Keratinocyte (primary cell): ENCODE measurements around the gene MAP4K2. TPM values are rescaled to one million over a fixed set of nuclear protein-coding genes. Genes with fewer than 3 reads are reported as not detected.

Experiments used
- DNase-seq: peaks from one replicate; pipeline ENCODE4 v3.0.0-alpha.2; 2011; ENCODE audit warnings: low read depth, missing footprints, low spot score
- FAIRE-seq: peaks from 2 replicates; lab custom pipeline; 2011; peaks lifted over from hg19 to GRCh38; lab: Jason Lieb, UNC
- H2AFZ ChIP-seq: 2 replicates; pipeline ENCODE4 v1.6.0; 2012; ENCODE audit warnings: low read length, control low read depth, inconsistent platforms; ENCODE audit not compliant: control insufficient read depth
- H3K27ac ChIP-seq: 2 replicates; pipeline ENCODE4 v1.5.1; 2011; ENCODE audit warnings: low read length; ENCODE audit not compliant: control insufficient read depth, insufficient read depth
- H3K27me3 ChIP-seq: 3 replicates; pipeline ENCODE4 v1.6.0; 2011; ENCODE audit warnings: low read length; ENCODE audit not compliant: control insufficient read depth, insufficient read depth; ENCODE audit errors: extremely low read depth
- H3K36me3 ChIP-seq, 2 experiments: 2 replicates in 1 of 2; 3 replicates in 1 of 2; pipeline ENCODE4 v1.5.1; 2011; ENCODE audit warnings: low read length in 2 of 2, mild to moderate bottlenecking in 1 of 2; ENCODE audit not compliant: control insufficient read depth in 2 of 2, insufficient read depth in 2 of 2; ENCODE audit errors: extremely low read depth in 1 of 2
- H3K4me1 ChIP-seq: 3 replicates; pipeline ENCODE4 v1.5.1; 2011; ENCODE audit warnings: low read length; ENCODE audit not compliant: control insufficient read depth, insufficient read depth; ENCODE audit errors: extremely low read depth
- H3K4me2 ChIP-seq: 3 replicates; pipeline ENCODE4 v1.6.0; 2011; ENCODE audit warnings: low read depth, low read length; ENCODE audit not compliant: control insufficient read depth, insufficient read depth; ENCODE audit errors: extremely low read depth
- H3K4me3 ChIP-seq, 3 experiments: fragments of 200-600 bp in 1 of 3; sonication (generic) in 1 of 3; 2 replicates in 2 of 3; 3 replicates in 1 of 3; pipeline ENCODE4 v1.5.1; 2011 to 2016; ENCODE audit warnings: low read length in 3 of 3, mild to moderate bottlenecking in 3 of 3, control low read depth in 2 of 3, inconsistent platforms in 1 of 3, low read depth in 1 of 3, mixed read lengths in 1 of 3, mixed run types in 1 of 3, moderate library complexity in 1 of 3; ENCODE audit not compliant: control insufficient read depth in 2 of 3, insufficient read depth in 2 of 3; ENCODE audit errors: extremely low read depth in 1 of 3
- H3K79me2 ChIP-seq: 2 replicates; pipeline ENCODE4 v1.6.0; 2012; ENCODE audit warnings: low read length; ENCODE audit not compliant: control insufficient read depth, insufficient read depth
- H3K9ac ChIP-seq: 3 replicates; pipeline ENCODE4 v1.6.0; 2011; ENCODE audit warnings: low read length; ENCODE audit not compliant: control insufficient read depth, insufficient read depth; ENCODE audit errors: extremely low read depth
- H3K9me1 ChIP-seq: 3 replicates; pipeline ENCODE4 v1.6.0; 2011; ENCODE audit warnings: low read length; ENCODE audit not compliant: control insufficient read depth, insufficient read depth; ENCODE audit errors: extremely low read depth
- H3K9me3 ChIP-seq: 2 replicates; pipeline ENCODE4 v1.5.1; 2012; ENCODE audit warnings: low read depth, low read length; ENCODE audit not compliant: control insufficient read depth
- H4K20me1 ChIP-seq: 3 replicates; pipeline ENCODE4 v1.6.0; 2011; ENCODE audit warnings: low read length; ENCODE audit not compliant: control insufficient read depth, insufficient read depth; ENCODE audit errors: extremely low read depth
- EZH2 ChIP-seq: IDR thresholded peaks from one replicate; pipeline ENCODE4 v1.6.1; 2012; ENCODE audit warnings: inconsistent platforms, mild to moderate bottlenecking, low read length, moderate library complexity
- dilution Hi-C: fragments of 300-500 bp; cut with MboI; formaldehyde crosslinking; loops from one replicate; pipeline ENCODE4 v1.7.0; 2020; ENCODE audit warnings: low sequenced_read_pairs; ENCODE audit not compliant: extremely low pct_ligation_motif_present
- polyA plus RNA-seq, 5 experiments: library from polyadenylated mRNA; depleted of rRNA in 3 of 5; stranded (reverse) in 3 of 5; stranded (forward) in 1 of 5; unstranded in 1 of 5; fragments of >200 nt; gene quantifications; 1 replicate in 1 of 5; 2 replicates in 3 of 5; 3 replicates in 1 of 5; pipeline versions ENCODE4 v1.2.1 to v1.2.3, GENCODE V29; 2011 to 2012; ENCODE audit warnings: missing spikeins in 2 of 5, low read depth in 1 of 5, low replicate concordance in 1 of 5
- TF ChIP-seq, protein P1 (sequence below), 3 experiments: IDR thresholded peaks in 1 of 3; conservative IDR thresholded peaks in 1 of 3; optimal IDR thresholded peaks in 1 of 3; 2 replicates in 2 of 3; 3 replicates in 1 of 3; pipeline versions ENCODE3 to v1.5.1; 2011; ENCODE audit warnings: low read length in 3 of 3, mild to moderate bottlenecking in 3 of 3, moderate library complexity in 2 of 3, control low read depth in 1 of 3, inconsistent platforms in 1 of 3; ENCODE audit not compliant: insufficient read depth in 2 of 3; ENCODE audit errors: extremely low read depth in 1 of 3

Gene MAP4K2
- polyA plus RNA-seq, 1 donor (not counting 4 experiments of a cell fraction or from before 2014, with no cell fraction given): 6.7 TPM

DNA sequence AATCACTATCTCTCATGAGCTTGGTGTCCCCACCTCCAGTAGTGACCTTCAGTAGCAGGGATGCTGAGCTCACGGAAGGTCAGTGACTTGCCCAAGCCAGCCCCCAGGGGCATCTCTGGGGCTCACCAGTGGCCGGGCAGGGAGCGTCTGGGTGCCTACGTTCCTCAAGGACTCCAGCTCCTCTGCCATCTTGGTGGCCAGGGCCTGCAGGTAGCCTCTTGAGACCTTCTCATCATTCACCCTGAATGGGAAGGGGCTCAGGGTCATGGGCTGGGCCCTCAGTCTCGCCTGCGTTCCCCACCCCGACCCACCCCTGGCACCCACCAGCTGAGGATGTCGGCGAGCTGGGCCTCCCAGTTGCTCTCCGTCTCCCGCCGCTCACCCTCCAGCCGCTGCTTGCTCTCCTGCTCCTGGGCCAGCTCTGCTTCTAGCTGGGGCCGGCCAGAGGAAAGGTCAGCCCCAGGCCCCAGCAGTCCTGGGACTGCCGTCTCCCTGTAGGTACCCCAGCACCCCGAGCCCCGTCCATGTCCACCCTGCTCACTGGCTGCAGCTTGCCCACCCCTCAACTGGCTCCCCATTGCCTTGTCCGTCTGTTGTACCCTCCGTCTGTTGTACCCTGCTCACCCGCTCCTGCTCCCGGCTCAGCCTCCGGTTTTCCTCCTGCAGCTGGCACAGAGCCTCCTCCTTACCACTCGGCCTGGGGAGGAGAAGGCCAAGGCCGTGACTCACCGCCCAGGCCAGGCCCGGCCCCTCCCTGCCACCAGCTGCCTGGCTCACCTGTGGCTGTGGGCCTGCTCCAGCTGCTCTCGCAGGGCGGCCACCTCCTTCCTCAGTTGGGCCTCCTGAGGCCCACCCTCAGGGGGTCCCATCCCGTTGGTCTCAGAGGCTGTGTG, 32.0 kb upstream of the MAP4K2 start:
- no peaks in the 10 kb centered on the region for H3K9me3 ChIP-seq
- no peaks in the 10 kb centered on the region for H3K79me2 ChIP-seq
- peak overlapping the region; percentile 34 for H3K4me2 ChIP-seq
- FAIRE-seq: peak; percentile 94
- no peak overlapping the region for H3K4me3 ChIP-seq
- H3K27ac ChIP-seq: peak overlapping the region; percentile 57
- H3K36me3 ChIP-seq: peaks cover 19 to 49% of the 10 kb centered on the region in 2 experiments
- peak overlapping the region; percentile 43 for H3K9ac ChIP-seq
- H4K20me1 ChIP-seq: no peaks in the 10 kb centered on the region
- no peaks in the 10 kb centered on the region for H3K27me3 ChIP-seq
- DNase-seq: no peak
- peaks cover 11% of the 10 kb centered on the region for H3K4me1 ChIP-seq
- no peaks in the 10 kb centered on the region for H3K9me1 ChIP-seq
- H2AFZ ChIP-seq: no peak overlapping the region
- TF ChIP-seq, protein P1, sequence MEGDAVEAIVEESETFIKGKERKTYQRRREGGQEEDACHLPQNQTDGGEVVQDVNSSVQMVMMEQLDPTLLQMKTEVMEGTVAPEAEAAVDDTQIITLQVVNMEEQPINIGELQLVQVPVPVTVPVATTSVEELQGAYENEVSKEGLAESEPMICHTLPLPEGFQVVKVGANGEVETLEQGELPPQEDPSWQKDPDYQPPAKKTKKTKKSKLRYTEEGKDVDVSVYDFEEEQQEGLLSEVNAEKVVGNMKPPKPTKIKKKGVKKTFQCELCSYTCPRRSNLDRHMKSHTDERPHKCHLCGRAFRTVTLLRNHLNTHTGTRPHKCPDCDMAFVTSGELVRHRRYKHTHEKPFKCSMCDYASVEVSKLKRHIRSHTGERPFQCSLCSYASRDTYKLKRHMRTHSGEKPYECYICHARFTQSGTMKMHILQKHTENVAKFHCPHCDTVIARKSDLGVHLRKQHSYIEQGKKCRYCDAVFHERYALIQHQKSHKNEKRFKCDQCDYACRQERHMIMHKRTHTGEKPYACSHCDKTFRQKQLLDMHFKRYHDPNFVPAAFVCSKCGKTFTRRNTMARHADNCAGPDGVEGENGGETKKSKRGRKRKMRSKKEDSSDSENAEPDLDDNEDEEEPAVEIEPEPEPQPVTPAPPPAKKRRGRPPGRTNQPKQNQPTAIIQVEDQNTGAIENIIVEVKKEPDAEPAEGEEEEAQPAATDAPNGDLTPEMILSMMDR (optimal IDR thresholded peaks at IDR 0.05 in 1 of 3, IDR thresholded peaks at IDR 0.05 in 1 of 3, conservative IDR thresholded peaks at IDR 0.05 in 1 of 3; ENCODE audit: extremely low read depth in 1 of 3, insufficient read depth in 2 of 3, low read length in 3 of 3): no peak
- no peak for TF ChIP-seq EZH2
- dilution Hi-C loops: no loop called here

DNA sequence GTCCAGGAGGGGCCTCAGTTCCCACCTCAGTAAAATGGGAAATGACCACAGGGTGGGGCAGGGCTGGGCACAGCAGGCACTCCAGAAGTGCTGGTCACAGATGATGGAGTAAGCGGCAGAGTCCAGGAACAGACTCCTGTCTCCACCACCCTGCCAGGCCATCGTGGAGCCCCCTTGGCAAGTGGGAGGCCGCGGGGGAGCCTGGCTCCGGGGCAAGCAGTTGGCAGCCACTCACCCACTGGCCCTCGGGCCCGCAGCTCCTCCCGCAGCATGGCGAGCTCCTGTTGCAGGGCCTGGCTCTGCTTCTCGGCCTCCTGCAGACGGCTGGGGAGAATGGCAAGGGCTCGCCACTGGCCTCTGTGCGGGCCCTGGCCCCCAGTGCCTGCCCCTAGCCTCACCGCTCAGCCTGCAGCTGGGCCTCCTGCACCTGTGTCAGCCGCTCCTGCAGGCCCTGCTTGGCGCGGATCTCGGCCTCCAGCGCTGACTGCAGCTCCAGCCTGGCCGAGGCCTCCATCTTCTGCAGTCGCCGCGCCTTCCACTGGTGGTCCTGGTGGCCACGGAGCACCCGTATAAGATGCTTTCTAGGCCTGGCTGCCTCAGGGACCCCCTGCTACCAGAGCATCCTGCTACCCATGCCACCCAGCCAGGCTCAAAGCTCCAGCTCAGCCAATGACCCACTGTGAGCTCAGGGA, 31.2 kb upstream of the MAP4K2 start:
- DNase-seq (no peak), FAIRE-seq (no peak)
- Histone ChIP-seq H3K4me2 (no peak overlapping the region), H3K27me3 (no peaks in the 10 kb centered on the region), H3K36me3 (peaks cover 13 to 52% of the 10 kb centered on the region in 2 experiments), H4K20me1 (no peaks in the 10 kb centered on the region), H3K27ac (no peak overlapping the region), H3K4me3 (no peak overlapping the region), H3K4me1 (peaks cover 11% of the 10 kb centered on the region), H3K9me1 (no peaks in the 10 kb centered on the region), H2AFZ (no peak overlapping the region), H3K9me3 (no peaks in the 10 kb centered on the region), H3K79me2 (no peaks in the 10 kb centered on the region), H3K9ac (no peak overlapping the region)
- dilution Hi-C loops: no loop called here
- no peak for TF ChIP-seq EZH2
- TF ChIP-seq, protein P1 (optimal IDR thresholded peaks at IDR 0.05 in 1 of 3, IDR thresholded peaks at IDR 0.05 in 1 of 3, conservative IDR thresholded peaks at IDR 0.05 in 1 of 3; ENCODE audit: extremely low read depth in 1 of 3, insufficient read depth in 2 of 3, low read length in 3 of 3): no peak
